Measurements from ENCODE around the gene CRLF1. TPM values are rescaled to one million over a fixed set of nuclear protein-coding genes. Genes with fewer than 3 reads are reported as not detected.

Gene CRLF1
- total RNA-seq, 1 experiment from 2014 or later = 16.2 TPM

DNA sequence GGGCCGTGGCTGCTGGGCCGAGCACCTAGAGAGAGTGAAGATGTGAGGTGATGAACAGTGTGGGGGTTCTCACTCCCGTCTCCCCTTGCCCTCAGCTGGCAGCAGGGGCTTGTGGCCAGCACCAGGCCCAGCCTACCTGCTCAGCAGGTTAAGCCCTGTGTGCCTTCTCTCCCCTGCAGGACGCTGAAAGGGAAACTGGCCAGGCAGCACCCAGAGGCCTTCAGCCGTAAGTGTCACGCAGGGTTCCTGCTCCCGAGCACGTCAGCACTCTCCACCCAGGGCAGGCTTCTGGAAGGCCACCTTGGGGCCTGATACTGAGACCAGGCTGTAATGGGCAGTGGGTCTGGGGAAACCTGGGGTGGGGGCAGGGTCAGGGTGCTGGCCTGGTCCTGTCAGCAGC lies 39.6 kb downstream of the CRLF1 start:
- Mint-ChIP-seq H3K27ac (no peak overlapping the region), H3K9me3 (no peaks in the 10 kb centered on the region), H3K27me3 (ENCODE audit: low read depth) (no peaks in the 10 kb centered on the region), H3K4me3 (no peak overlapping the region), H3K4me1 (peaks cover 3% of the 10 kb centered on the region in 2 experiments; a peak in 2 of 4 replicates), H3K36me3 (ENCODE audit: insufficient read depth in 1 of 3, low read depth in 3 of 3) (peaks cover 38 to 84% (median 72%) of the 10 kb centered on the region in 3 experiments)
- Histone ChIP-seq H4K91ac (ENCODE audit: insufficient read length, low read depth, low read length) (no peak overlapping the region), H2BK20ac (ENCODE audit: low read depth, low read length, poor library complexity, severe bottlenecking) (no peak overlapping the region), H3K27me3 (ENCODE audit: insufficient read depth, low read length) (no peaks in the 10 kb centered on the region), H3K14ac (ENCODE audit: insufficient read depth, low read length) (no peak overlapping the region), H3K56ac (ENCODE audit: insufficient read length, low read depth, low read length) (no peak overlapping the region), H3K4me1 (ENCODE audit: insufficient read depth, low read length) (no peaks in the 10 kb centered on the region), H3K4ac (ENCODE audit: low read depth, low read length) (no peak overlapping the region), H4K8ac (replicated peaks; ENCODE audit: insufficient read length, low read depth, low read length) (no peak overlapping the region), H4K20me1 (ENCODE audit: control insufficient read depth, insufficient read depth, insufficient read length) (no peaks in the 10 kb centered on the region), H3K9me3 (ENCODE audit: control insufficient read depth, low read depth, low read length) (no peaks in the 10 kb centered on the region), H3K23ac (ENCODE audit: insufficient read length, low read depth, low read length) (no peak overlapping the region), H3K4me2 (ENCODE audit: insufficient read depth, insufficient read length, low read length) (no peak overlapping the region), H2BK5ac (ENCODE audit: insufficient read length, low read length) (no peak overlapping the region), H3T11ph (ENCODE audit: low read length) (no peak overlapping the region), H3K79me1 (ENCODE audit: insufficient read depth, low read depth, low read length, poor library complexity, severe bottlenecking) (no peaks in the 10 kb centered on the region), H3K18ac (ENCODE audit: insufficient read length, low read depth, low read length) (no peak overlapping the region), H3K27ac (ENCODE audit: insufficient read length, low read depth, low read length) (no peak overlapping the region), H3K9ac (ENCODE audit: extremely low read depth, insufficient read length, low read length) (no peak overlapping the region), H2AK5ac (ENCODE audit: insufficient read length, low read length) (no peak overlapping the region), H2BK12ac (ENCODE audit: insufficient read length, low read depth, low read length) (no peak overlapping the region), H2BK120ac (ENCODE audit: low read depth, low read length, poor library complexity, severe bottlenecking) (no peak overlapping the region), H2BK15ac (ENCODE audit: low read depth, low read length) (no peak overlapping the region), H2AFZ (ENCODE audit: low read length) (no peak overlapping the region), H3K23me2 (ENCODE audit: insufficient read length, low read depth, low read length, poor library complexity, severe bottlenecking) (peaks cover 4% of the 10 kb centered on the region), H4K5ac (ENCODE audit: insufficient read length, low read depth, low read length) (no peak overlapping the region), H3K79me2 (ENCODE audit: insufficient read depth, low read length) (peaks cover under 1% of the 10 kb centered on the region; the same call in 1 of the 2 replicates)
- DNase-seq = no peak
- WGBS (ENCODE audit: extremely low coverage, insufficient read length, low lambda C conversion rate) = no CpG with 5 or more reads among the region's 8 CpGs
- TF ChIP-seq, protein P1, sequence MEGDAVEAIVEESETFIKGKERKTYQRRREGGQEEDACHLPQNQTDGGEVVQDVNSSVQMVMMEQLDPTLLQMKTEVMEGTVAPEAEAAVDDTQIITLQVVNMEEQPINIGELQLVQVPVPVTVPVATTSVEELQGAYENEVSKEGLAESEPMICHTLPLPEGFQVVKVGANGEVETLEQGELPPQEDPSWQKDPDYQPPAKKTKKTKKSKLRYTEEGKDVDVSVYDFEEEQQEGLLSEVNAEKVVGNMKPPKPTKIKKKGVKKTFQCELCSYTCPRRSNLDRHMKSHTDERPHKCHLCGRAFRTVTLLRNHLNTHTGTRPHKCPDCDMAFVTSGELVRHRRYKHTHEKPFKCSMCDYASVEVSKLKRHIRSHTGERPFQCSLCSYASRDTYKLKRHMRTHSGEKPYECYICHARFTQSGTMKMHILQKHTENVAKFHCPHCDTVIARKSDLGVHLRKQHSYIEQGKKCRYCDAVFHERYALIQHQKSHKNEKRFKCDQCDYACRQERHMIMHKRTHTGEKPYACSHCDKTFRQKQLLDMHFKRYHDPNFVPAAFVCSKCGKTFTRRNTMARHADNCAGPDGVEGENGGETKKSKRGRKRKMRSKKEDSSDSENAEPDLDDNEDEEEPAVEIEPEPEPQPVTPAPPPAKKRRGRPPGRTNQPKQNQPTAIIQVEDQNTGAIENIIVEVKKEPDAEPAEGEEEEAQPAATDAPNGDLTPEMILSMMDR (conservative IDR thresholded peaks at IDR 0.05) = no peak

Data from H9 (cell line).